DMS114 treated with DMSO at 0.1 percent for 48 hours (cell line): ENCODE measurements around the gene TRIM15.
"Not testable (repeated sequence)": the region's sequence is repeated elsewhere in the genome, so short reads cannot be mapped to it uniquely, and the experiment has no call there.

Experiments used
- DNase-seq: peaks from one replicate; lab custom pipeline; 2025; ENCODE audit not compliant: unreplicated experiment; lab: John Stamatoyannopoulos, UW

TRIM15 gene

DNA sequence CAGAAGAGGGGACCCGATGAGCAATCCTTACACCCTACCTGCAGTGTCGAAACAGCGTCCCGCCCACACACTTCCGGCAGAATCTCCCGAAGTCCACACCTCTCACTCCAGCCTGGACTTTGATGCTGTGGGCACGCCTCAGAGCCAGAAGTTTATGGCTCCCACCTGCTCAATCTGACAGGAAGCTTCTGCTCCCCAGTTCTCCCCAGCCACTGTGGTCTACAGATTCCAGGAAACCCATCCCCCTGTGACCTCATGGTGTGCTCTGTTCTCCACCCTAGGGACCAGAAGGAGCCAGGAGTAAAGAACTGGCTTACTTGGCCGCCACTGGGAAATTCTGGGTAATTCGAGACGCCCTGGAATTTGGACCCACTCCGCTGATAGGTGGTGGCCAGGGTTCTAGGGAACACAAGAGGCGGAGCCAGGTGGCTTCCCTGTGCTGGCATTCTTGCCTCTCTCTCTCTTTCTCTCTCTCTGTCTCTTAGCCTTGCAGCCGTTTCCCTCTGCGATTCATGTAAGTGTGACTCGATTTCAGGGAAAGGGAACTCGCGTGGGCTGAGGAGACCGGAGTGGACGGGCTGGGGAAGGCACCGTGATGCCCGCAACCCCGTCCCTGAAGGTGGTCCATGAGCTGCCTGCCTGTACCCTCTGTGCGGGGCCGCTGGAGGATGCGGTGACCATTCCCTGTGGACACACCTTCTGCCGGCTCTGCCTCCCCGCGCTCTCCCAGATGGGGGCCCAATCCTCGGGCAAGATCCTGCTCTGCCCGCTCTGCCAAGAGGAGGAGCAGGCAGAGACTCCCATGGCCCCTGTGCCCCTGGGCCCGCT, at the start of gene TRIM15:
Gene TRIM15, plus strand, starts transcription at position 457 of the 828 bp plus-strand sequence. Its CDS starts 139 bp downstream, at position 596.
- DNase-seq: no peak

DNA sequence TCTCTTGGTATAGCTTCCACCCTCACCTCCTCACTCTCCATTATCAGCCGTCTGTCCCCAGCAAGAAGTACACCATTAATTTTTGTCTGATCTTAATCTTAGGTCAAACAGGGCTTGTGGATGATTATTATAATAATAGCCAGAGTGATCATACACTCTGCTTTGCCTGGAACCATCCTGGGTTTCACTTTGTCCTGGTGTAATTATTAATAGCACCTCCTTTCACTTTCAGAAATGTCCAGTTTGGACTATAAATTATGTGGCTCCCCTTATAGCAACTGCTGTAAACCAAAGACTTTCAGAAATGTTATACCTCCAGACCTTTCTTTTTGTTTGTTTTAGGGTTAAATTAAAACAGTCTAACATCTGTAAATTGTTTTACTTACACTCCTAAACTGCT, 49.5 kb upstream of the TRIM15 start:
- DNase-seq: no peak

DNA sequence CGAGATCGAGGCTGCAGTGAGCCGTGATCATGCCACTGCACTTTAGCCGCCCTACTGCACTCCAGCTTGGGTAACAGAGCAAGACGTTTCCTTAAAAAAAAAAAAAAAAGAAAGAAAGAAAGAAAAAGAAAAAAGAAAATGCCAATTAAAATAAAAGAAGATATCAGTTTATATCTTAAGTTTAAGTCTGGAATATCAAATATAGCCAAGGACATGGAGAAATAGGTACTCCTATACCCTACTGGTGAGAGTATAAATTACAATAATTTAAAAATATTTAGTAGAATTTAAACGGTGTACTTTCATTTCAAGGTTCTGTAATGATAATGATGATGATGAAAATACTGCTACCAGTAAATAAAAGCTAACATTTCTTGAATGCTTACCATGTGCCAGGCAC, 46.6 kb upstream of the TRIM15 start:
- DNase-seq: no peak

DNA sequence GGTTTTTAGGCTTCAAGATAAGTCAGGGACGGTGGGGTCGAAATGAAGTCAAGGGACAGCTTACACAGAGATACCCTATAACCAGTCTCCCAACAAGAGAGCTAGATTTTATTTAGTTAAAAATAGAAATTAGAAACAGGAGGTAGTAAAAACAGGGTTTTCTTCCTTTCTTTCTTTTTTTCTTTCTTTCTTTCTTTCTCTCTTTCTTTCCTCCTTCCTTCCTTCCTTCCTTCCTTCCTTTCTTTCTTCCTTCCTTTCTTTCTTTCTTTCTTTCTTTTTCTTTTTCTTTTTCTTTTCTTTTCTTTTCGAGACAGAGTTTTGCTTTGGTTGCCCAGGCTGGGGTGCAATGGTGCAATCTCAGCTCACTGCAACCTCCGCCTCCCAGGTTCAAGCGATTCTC, 44.7 kb upstream of the TRIM15 start:
- DNase-seq: not testable (repeated sequence)

DNA sequence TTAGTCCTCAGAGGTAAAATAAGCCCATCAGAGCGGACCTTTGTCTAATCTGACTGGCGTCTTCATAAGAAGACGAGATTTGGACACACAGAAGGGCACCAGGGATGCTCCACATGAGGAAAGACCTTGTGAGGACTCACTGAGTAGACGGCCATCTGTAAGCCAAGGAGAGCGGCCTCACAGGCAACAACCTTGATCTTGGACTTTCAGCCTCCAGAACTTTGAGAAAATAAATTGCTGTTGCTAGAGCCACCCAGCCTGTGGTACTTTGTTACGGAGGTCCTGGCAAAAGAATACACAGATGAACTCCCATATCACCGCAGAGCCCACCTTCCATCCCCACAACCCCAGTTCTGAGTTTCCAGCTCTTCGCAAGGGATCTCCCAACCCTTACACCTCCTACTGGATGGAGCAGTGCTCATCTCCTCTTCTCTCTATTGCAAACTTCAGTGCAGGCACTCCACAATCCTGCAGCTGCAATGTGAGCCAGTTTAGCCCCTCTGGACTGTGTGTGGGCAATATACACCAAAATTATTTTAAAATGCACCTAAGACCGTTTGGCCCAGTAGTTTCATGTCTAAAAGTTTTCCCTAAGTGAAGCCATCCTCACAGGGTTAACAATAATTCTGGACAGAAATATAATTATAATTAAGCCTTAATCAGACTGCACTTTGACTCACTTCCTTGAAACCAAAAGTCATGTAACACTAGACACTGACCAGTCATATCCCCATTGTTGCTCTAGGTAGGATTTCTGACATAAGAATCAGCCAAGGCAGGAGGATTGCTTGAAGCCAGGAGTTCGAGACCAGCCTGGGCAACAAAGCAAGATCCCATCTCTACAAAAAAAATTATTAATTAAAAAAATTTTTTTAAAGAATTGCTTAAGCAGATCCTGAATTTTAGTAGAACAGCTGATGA, 41.6 kb upstream of the TRIM15 start:
- DNase-seq: no peak

DNA sequence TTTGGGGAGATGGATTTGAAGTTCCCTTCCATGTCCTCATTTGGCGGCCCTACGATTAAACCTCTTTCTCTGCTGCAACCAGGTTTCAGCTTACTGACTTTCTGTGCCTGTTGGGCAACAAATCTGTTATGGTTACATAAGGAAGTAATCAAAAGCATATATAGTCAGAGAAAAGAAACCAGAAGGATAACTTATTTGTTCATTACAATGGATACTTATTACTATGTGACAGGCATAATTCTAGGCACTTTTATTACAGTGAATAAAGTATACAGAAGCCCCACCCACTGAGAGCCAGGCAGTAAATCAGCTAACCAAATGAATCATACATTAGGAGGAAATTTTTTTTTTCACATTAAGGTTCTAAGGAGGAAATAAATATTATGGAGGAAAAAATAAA, 40.8 kb upstream of the TRIM15 start:
- no peak for DNase-seq

DNA sequence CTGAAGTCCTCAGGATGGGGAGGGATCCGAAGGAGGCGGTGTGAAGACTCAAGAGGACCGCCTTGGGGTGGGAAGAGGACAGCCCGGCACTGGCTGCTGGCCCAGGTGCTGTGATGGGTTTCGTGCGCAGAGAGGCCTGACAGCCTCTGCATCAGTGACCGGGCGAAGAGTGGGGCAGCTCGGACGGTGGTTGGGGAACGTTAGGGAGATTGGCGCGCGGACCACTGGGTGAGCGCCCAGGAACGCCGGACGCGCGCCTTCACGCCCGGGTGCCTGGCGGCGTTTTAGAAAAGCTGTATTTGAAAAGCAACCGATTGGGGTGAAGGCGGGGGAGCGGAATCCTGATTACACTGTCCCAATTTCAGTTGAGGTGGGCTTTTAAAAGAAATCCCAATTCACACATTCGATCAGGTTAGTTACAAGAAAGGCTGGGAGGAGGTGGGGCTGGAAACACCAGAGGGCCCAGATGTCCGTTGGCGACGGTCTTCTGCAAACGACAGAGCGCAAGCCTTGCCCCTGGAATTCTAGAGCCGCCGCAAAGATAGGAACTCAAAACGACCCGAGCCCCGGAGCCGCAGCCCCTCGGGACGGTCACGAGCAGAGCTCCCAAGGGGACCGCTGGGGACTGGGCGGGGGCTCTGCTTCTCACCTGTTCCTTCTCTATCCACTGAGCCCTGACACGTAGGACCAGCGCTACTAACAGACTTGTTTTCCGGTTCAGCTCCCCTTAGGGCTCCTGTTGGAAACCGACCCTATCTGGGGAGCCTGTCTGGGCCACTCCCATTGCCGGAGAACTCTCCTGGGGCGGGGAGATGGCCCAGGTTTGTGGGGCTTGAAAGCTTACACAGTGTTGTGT, 35.9 kb upstream of the TRIM15 start:
- no peak for DNase-seq

DNA sequence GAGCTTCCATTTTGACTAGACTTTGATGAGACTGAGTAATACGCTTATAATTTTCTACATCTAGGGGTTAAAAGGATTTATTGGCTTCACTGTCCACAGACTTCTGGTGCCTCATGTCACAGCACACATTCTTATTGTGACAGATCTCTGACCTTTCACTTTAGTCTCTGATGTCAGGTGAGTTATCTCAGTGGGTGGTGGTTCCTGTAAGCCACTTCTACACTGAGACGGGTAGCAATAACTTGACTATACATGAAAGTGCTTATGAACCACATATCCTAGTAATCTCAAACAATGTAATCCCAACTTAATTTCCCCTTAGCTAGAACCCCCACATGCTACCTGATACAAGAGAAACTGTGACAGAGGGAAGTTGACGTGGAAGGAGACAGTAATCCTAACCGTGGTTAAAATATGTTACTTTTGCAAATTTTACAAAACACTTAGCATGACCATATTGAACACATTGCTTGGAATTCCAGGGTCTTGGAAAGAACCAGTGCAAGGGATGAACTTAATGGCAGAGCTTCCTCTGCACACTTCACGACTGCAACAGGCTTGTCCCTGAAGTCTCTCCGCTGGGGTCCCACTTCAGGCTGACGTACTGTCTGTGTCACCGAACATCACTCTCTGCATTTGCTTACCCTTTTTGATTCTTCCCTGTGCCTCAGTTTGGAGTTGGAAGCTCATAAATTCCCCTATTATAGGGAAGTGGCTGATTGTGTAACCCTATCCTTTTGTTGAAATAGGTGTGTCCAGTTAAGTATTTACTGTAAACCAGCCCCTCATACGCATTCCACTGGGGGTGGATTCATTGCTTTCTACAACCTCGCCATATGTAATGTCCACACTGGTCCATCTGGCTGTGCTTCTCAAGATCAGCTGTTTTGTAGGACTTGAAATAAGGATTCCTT, 33.8 kb upstream of the TRIM15 start:
- DNase-seq: no peak

DNA sequence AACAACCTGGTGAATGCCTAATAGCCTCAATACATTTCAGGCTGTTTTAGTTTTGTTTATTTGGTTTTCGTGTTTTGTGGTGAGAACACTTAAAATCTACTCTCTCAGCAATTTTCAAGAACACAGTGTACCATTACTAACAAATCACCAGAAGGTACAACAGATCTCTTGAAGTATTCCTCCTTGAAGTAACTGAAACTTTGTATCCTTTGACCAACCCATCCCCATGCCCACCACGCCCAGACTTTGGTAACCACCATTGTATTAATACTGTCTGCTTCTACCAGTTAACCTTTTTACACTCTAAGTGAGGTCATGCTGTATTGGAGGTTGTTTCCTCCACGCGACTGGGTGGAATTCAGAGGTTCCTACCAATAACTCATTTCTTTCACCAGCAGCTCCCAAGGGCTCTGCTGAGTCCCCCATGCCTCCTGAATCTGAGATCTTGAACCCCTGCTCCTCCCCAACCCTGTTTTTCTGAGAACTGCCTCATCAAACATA, 33.1 kb upstream of the TRIM15 start:
- DNase-seq: no peak

DNA sequence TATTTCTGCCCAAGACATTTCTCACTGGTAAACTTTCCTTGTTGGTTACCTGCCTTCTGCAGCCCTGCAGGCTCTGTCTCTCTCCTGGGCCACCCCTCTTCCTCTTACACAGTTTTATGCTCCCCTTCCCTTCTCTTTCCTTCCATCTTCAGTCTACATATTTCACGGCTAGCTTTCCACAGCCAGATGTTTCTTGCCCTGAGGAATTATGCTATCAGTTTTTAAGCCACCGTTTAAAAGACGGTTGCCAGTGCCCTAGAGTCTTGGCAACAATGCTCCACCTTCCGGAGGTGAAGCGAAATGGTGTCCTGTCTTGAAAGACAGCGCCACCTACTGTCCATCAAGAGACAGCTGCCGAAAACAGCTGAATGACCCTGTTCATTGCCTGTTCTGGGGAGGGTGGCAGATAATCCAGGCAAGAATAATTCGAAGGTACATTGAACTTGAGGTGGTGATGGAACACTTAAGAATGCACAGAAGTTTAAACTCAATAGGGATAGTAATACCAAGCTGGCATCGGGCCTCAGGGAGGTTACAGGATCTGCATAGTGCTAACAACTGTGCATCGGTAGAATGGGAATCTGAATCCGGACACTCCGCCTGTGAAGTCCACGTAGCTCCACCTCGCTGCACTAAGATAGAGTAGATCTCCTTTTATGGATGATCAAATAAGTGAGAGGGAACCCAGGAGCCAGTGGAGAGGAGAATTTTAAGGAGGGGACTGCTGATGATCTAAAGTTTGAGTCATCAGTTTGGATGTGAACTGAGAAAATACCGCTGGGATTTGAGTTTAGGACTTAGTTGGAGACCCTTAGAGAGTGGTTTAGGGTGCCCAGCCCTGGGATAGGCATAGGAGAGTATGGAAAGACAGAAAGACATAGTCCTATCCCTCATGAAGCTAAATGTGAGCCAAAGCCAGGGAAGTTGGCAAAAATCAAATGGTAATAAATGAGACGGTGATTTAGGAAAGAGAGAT, 32.2 kb upstream of the TRIM15 start:
- DNase-seq: peak; percentile 82

DNA sequence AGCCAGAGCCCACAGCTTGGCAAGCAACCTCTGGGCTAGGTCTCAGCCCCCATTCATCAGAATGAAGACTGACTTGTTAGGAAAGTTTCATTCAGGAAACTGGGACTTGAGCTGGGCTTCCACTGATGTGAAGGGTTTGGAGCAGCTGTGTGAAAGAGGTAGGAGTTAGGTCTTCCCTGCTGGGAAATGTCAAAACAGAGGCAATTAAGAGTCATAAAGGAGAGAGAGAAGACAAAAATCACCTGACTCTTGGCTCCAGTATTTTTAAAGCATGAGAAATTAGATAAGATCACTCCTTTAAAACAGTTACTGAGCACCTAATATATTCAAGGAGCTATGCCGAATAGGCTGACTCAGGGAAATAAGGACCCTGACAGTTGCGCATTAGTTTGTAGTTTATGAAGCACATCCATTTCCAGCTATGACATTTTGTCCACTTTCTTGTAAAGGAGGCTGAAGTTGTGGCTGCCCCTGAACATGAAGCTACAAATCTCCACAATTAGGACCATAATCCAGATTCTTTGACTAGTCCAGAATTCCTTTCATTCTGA, 31.3 kb upstream of the TRIM15 start:
- no peak for DNase-seq

DNA sequence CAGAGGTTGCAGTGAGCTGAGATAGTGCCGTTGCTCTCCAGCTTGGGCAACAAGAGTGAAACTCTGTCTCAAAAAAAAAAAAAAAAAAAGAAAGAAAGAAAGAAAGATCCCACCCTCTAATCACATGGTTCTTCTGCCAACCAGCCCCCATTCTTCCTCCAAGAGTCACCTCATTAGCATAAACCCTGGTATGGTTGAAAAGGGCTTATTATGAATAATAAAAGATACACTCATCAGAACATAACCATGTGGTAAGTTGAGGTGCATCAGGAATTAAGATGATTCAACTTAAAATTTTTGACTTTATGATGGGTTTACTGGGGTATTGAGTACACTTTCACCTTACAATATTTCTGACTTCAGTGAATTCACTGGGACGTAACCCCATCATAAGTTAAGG, 28.2 kb upstream of the TRIM15 start:
- DNase-seq: no peak

DNA sequence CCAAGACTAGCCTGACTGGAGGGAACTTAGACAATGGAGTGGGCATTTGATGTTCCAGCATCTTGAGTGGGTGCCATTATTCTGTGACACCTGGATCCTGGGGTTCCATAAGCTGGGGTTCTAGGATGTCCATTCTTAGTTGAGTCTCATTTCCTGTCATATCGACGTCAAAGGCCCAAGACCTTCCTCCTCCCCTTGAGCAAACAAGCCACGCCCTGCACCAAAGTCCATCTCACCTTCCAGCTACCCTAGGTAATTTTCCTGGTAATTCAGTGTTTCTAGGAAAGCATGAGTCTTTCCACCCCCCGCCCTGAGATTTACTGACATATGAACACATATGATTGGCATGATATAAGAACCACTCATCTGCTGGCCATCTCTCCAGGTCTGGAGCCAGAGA, 27.6 kb upstream of the TRIM15 start, which contains the start of gene TRIM40:
Gene TRIM40, plus strand, starts transcription at position 384 of the 400 bp plus-strand sequence. CDS start 897 bp downstream, outside the sequence.
- DNase-seq: no peak

DNA sequence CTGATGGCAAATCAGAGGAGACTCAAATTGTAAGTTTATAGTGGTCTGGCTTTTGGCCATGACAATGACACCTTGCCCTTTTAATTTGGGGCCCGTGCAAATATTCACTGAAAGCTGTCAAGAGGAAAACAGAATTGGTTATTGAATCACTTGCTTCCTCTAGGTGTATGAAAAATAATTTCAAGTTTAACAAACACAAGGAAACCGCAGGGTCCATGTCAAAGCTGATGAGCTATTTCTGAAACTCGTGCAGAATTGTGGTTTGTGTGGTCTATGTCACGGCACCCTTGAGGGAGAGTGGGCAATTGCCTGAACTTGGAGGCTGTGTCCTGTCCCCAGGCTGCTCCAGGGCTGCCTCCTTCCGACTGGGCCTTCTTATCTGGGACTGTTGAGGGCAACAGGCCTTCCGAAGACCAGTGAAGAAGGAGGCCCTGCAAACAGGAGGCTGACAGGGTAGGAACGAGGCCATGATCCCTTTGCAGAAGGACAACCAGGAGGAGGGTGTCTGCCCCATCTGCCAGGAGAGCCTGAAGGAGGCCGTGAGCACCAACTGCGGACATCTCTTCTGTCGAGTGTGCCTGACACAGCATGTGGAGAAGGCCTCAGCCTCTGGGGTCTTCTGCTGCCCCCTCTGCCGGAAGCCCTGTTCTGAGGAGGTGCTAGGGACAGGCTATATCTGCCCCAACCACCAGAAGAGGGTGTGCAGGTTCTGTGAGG, 26.6 kb upstream of the TRIM15 start:
- no peak for DNase-seq

DNA sequence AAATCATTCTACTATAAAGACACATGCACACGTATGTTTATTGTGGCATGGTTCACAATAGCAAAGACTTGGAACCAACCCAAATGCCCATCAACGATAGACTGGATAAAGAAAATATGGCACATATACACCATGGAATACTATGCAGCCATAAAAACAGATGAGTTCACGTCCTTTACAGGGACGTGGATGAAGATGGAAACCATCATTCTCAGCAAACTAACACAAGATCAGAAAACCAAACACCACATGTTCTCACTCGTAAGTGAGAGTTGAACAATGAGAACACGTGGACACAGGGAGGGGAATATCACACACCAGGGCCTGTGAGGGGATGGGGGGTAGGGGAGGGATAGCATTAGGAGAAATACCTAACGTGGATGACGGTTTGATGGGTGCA, 23.1 kb upstream of the TRIM15 start:
- DNase-seq: not testable (repeated sequence)

DNA sequence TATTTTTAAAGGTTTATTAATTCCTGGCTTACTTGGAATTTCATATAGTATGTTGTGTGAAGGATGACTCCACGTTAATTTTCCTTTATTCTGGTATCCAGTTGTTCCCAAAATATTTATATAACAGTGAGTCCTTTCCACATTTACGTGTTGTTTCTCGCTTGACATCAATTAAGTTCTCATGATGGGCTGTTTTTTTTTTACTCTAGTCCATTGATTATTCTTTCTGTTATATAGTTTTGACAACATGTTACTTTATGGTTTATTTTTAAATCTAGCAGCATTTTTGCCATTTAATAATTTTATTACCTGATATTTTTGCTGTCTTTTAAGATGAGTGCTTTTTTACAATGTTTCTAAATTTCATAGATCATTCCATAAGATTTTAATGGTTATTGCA, 20.7 kb upstream of the TRIM15 start:
- no peak for DNase-seq

DNA sequence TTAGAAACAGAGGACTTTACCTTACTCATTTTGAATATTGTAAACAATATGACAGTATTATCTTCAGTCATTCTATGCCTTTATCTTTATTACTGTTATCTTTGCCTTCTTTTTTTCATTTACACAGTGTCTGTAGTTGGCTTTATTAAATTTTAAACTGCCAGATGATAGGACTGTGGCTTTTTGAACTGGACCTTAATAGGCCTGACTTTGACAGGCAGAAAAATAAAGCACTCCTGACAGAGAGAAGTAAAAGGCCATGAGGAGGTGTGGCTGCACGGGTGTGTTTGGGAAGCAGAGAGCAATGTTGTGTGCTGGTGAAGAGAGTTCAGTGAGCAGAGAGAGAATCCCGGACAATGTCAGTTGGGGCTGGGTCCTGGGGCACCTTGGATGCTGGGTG, 19.6 kb upstream of the TRIM15 start:
- DNase-seq: no peak

DNA sequence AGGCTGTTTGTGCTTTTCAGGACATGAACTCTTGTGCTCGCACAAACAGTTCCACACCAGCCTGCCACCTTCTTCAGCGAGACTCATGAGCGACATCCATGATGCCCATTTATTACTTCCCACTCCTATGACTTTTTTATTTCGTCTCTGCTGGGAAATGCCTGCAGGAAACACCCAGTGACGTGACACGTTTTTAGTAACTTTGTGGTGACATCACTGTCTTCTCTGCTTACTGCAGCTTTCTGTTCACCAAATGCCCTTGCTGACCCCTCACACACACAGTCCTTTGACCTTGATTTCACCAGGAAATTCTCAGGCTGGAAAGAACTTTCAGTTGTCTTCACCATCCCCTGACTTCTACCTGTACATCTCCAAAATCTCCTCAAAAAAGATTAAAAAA, 18.5 kb upstream of the TRIM15 start:
- no peak for DNase-seq
